ENCODE measurements around the gene GPR35.

The GPR35 gene

GRCh38 chr2:240602266-240603050 lies 22.8 kb upstream of the GPR35 start:
- TF ChIP-seq POLR2AphosphoS5 (IDR thresholded peaks at IDR 0.05; ENCODE audit: low read depth, low read length) (no peak), FOXP2 (optimal IDR thresholded peaks at IDR 0.05; ENCODE audit: borderline replicate concordance, extremely low read depth, extremely low read length, insufficient read depth) (no peak), REST (IDR thresholded peaks at IDR 0.05; ENCODE audit: insufficient read depth in 1 of 2, low read depth in 2 of 2, low read length in 2 of 2) (no peak), SIN3A (IDR thresholded peaks at IDR 0.05; ENCODE audit: borderline replicate concordance, insufficient read depth, low read length) (no peak)

DNA sequence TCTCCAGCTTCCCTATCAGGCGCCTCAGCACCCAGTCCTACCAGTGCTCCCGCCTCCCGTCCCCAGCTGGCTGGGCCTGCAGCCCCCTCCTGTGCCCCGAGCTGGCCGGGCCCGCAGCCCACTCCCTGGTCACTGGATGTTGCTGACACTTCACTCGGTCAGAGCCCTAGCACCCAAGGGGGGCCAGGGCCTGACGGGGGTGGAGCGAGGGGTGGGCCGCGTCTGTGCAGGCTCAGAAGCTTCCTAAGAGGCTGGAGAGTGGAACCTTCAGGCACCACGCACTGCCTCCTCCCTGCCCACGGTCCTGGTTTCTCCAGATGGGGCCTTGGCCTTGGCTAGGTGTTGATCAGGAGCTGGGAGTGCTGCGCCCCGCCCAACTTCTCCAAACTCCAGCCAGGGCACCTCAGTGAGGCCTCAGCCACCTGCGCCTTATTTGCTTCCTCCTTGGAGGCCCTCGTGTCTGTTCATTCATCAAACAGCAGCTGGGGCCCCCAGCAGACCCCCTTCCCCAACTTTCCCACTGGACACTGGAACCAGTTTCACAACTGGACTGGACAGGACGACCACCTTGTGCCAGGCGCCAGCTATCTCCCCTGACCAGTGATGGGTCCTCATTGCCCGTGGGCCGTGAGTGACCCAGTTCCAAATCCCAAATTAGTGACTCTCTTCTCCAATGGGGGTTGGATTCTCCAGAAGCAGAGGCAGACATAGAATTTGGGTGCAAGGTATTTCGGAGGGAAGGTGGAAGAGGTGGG lies 22.0 kb upstream of the GPR35 start:
- TF ChIP-seq REST (IDR thresholded peaks at IDR 0.05; ENCODE audit: insufficient read depth in 1 of 2, low read depth in 2 of 2, low read length in 2 of 2) (no peak), FOXP2 (optimal IDR thresholded peaks at IDR 0.05; ENCODE audit: borderline replicate concordance, extremely low read depth, extremely low read length, insufficient read depth) (no peak), SIN3A (IDR thresholded peaks at IDR 0.05; ENCODE audit: borderline replicate concordance, insufficient read depth, low read length) (no peak), POLR2AphosphoS5 (IDR thresholded peaks at IDR 0.05; ENCODE audit: low read depth, low read length) (no peak), TAF1 (IDR thresholded peaks at IDR 0.05; ENCODE audit: borderline replicate concordance, insufficient read depth, low read length) (no peak)

DNA sequence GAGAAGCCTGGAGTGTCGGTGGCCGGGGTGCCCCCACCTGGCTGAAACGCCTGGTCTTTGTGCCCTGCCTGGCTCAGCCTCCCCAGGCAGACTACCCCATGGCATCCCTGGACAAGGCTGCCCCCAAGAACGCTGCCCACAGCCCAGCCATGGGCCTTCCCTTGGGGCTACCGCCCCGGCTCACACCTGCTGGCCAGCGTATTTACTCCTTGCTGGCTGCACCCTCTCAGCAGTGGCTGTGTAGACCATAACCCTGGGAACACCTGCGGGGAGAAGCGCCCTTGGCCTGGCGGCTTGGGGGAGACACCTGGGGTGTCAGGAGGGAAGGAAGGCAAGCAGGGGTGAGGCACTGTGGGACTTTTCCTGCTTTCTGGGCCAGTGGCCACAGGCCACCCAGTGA lies 21.4 kb upstream of the GPR35 start:
- TF ChIP-seq TAF1 (IDR thresholded peaks at IDR 0.05; ENCODE audit: borderline replicate concordance, insufficient read depth, low read length) (no peak), SIN3A (IDR thresholded peaks at IDR 0.05; ENCODE audit: borderline replicate concordance, insufficient read depth, low read length) (no peak), POLR2AphosphoS5 (IDR thresholded peaks at IDR 0.05; ENCODE audit: low read depth, low read length) (no peak), REST (IDR thresholded peaks at IDR 0.05; ENCODE audit: insufficient read depth in 1 of 2, low read depth in 2 of 2, low read length in 2 of 2) (no peak), FOXP2 (optimal IDR thresholded peaks at IDR 0.05; ENCODE audit: borderline replicate concordance, extremely low read depth, extremely low read length, insufficient read depth) (no peak)

GRCh38 chr2:240604291-240604938 lies 20.9 kb upstream of the GPR35 start:
- TF ChIP-seq SIN3A (IDR thresholded peaks at IDR 0.05; ENCODE audit: borderline replicate concordance, insufficient read depth, low read length) (no peak), REST (IDR thresholded peaks at IDR 0.05; ENCODE audit: insufficient read depth in 1 of 2, low read depth in 2 of 2, low read length in 2 of 2) (peak; percentile 83 to 90), FOXP2 (optimal IDR thresholded peaks at IDR 0.05; ENCODE audit: borderline replicate concordance, extremely low read depth, extremely low read length, insufficient read depth) (peak; percentile 77), POLR2AphosphoS5 (IDR thresholded peaks at IDR 0.05; ENCODE audit: low read depth, low read length) (peak; percentile 49; the same call in 1 of the 2 replicates)

All from PFSK-1 (cell line).